Endometrial microvascular endothelial cells (primary cell): ENCODE results near the gene CFL1. TPM values are rescaled to one million over a fixed set of nuclear protein-coding genes. Genes with fewer than 3 reads are reported as not detected.

Source experiments
- in situ Hi-C: cut with HindIII; loops from 2 replicates; pipeline ENCODE4 v1.10.0; 2017; ENCODE audit warnings: low sequenced_read_pairs, low pct_unique_long_range_greater_than_20kb; ENCODE audit errors: inconsistent ontology term
- total RNA-seq: library from RNA; depleted of rRNA; stranded (reverse); fragments of >200 nt; gene quantifications from one replicate; pipeline ENCODE4 v1.2.3, GENCODE V29; 2015; ENCODE audit errors: inconsistent ontology term

CFL1 gene
- total RNA-seq, 1 donor from 2014 or later, result 2,359 TPM

DNA sequence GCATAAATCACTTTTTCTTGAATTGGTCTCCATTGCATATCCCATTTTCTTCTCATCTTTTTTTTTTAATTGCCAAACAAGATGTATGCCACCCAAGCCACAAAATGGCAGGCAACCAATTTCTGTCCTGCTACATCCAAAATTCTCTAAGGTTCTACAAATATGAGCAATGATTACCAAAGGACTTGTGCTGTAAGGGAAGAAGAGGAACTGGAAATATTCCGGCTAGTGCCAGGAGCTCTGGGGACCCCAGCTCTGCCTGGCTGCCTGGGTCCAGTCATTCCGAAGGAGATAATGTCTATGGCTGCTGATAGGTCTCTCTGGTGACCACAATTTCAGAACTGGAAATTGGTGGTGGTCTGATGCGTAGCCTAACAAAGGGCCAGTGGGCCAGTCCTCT, 41.3 kb downstream of the CFL1 start:
- in situ Hi-C loops, result no loop called here

DNA sequence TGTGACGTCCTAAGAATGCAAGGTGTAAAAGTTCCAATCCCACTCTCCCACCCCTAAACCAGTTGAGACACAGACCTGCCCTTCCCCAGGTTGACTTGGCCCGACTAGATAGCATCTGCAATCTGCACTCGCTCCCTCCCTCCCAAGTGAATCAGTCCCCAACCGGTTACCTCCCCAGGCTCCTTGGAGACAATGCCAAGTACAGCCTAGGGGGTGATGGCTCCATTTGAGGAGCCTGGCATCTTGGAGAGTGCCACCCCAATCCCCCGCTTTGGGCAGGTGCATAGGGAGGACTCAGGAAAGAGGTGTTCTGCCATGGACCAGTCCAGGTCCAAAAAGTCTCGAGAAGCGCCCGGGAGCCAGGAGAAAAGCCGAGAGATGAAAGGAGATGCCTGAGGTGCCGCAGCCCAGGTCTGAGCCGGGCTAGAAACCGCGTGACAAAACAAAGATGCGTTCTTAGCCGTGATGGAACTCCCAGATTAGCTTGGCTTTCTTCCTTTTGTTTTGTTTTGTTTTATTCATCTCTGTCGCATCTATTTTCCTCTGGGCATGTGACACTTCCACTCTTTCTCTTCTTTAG, 42.9 kb downstream of the CFL1 start:
- in situ Hi-C loops, result no loop called here

DNA sequence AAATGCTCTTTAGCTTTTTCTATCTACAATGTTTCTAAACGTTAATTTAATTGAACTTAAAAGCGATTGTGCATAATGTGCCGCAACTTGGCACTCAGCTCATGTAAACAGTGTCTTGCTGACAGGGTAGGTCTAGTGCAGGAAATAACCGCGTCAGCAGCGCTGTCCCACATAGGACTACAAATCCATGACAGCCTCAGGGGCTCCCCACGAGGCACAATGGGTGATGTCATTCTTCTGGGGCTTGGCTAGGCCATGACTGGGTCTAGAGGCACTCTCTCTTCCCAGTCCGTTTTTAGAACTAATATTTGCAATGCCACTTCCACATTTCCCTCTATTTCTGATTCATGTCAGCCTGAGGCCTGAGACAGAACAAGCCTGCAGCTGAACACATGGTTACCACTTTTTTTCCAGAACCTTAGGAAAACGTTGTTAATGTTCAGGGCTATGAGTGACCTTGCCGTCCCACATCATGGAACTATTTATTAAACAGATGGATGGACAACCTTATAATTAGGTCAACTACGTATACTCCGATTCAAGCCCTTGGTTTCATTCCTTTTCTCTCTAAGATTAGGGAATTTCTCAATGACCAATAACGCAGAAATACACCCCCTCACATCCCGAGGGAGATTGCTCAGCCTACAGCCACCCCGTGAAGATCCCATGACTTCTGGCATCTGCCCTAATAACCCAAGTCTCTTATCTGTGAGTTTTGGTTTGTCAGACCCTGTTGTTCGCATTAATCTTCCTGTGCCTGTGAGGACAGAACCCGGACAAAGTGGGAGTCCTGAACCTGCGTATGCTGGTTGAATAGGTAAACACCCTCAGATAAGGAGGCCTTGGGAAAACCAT, 43.6 kb downstream of the CFL1 start:
- in situ Hi-C loops, result no loop called here

DNA sequence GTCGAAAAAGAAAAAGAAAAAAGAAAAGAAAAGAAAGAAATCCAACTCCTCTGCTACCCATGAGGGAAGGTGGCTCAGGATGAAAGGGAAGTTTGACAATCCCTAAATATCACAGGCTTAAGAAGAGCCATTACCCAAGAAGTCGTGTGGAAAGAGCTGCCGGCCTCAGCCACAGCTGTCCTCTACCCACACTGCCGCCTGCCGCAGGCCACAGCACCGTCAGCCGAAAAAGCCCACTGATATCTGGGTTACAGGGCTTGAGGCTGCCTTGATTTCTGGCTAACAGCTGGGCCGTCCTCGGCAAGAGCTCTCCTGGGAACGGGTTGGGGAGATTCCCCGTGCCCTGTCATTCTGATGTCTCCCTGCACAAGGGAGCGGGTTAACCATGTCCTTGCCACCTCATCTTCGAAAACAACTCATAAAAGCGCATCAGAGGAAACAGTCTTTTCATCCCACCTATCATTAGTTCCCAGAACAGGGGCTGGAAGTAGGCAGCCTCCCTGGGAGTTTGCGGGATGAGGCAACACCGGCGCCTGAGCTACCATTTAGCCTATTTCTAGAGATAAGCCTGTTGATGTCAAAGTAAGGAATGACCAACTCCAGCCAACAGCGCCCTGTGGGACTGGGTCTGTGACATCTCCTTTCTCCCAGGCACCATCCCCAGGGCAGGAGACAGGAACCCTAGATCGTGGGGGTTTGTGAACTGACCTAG, 46.1 kb downstream of the CFL1 start:
- in situ Hi-C loops, result no loop called here

DNA sequence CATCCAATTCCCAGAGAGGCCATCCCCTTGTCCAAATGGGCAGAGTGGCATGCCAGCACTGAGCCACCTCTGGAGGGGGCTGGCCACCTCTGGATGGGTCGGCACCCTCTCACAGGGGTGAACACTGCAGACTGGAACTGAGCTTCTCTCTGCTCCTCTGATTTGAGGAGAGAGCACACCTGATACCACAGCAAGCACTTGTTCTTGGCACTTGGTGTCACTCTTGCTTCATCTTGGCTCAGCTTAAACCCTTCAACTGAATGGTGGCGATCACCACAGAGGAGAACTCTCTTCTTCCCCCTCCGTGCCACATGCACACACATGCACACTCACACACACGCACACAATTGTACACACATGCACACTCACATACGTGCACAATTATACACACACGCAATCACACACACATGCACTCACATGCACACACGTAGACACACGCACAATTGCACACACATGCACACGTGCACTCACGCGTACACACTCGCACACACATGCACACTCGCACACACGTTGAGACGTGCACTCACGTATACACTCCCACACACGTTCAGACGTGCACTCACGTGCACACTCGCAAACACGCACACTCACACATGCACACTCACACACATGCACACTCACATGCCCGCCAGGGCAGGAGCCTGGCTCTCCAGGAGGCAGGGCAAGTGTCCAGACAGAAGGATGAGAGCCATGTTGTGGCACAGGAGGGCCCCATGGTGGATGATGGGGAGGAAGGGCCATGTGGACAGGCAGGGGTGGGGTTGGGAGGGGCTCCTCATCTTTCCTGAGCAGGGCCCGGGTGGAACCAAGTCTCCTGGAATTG, 47.7 kb downstream of the CFL1 start:
- in situ Hi-C loops, result no loop called here

DNA sequence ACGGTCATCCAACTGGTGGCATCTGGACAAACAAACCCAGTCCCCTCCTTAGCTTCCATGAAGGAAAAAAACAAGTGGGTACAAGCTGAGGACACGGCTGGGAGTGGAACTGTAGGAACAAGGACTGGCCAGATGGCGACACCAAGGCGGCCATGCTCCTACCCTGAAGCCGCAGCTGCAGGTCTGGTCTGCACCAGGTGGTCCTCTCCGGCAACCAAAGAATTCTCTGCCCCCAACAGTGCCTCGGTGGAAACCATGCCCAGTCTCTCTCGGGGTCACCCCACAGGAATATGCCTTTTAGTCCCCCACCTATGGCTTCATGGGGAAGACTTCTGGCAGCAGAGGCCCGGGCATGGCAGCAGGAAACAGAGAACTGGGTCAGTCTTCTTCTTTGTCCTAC, 48.5 kb downstream of the CFL1 start:
- in situ Hi-C loops, result no loop called here

DNA sequence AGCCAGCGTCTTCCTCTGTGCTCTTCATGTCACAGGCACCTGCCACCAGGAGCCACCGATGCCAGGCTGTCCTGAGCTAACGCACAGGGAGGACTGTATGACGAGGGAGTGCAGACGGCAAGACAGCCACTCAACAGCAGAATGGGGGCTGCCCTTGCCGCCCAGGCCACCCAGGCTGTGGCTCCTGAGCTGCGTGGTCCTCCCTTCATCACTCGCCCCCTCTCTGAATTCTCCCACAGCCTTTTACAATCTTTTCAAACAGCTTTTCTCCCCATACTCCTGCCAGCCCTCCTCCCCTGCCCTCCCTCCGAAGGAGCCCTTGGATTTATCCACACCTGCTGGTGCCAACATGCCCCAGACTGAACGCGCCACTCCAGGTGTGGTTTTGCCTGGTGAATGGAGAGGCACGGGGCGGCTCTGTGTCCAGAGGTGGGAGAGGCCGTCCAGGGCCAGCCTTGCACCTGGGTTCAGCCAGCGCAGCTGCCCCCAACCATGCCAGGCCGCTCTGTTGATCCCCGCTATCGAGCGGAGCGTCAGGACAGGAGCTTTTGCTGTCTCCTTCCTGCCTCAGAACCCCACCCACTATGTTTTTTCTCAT, 49.1 kb downstream of the CFL1 start:
- in situ Hi-C loops, result no loop called here

DNA sequence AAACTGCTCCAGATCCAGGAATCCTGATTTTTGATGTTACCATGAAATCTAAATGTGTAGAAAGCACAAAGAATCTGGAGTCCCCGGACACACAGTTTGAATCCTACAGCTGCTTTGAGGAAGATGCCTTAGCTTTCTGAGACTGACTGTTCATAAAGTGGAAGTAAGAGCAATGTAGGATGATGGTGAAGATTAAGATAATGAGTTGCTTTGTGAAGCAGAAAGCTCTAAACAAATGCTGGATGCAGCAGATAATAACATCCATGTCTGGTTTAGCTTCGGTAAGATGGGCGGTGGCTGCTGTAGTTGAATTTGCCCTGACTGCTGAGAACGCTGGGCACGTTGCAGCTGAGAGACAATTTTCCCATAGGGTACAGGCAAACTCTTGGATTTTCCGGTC, 51.0 kb downstream of the CFL1 start:
- in situ Hi-C loops, result no loop called here

Other genes starting within 250 kb of the CFL1 start
- 101 TPM for gene MAP3K11, start 244.0 kb downstream of the CFL1 start, total RNA-seq
- gene PCNX3, start 242.4 kb downstream of the CFL1 start, total RNA-seq, result 44.9 TPM
- 53.4 TPM for gene SIPA1, start 220.1 kb downstream of the CFL1 start, total RNA-seq
- gene RELA, start 195.3 kb downstream of the CFL1 start, total RNA-seq, result 69.7 TPM
- gene KAT5, start 145.9 kb downstream of the CFL1 start, total RNA-seq, result 34.0 TPM
- 110 TPM for gene RNASEH2C, start 137.4 kb downstream of the CFL1 start, total RNA-seq
- 8.5 TPM for gene AP5B1, start 77.2 kb downstream of the CFL1 start, total RNA-seq
- not detected for gene OVOL1, start 71.1 kb downstream of the CFL1 start, total RNA-seq
- not detected for gene SNX32, start 24.2 kb downstream of the CFL1 start, total RNA-seq
- 50.1 TPM for gene MUS81, start 2.3 kb upstream of the CFL1 start, total RNA-seq
- 81.8 TPM for gene EFEMP2, start 14.6 kb upstream of the CFL1 start, total RNA-seq
- gene CTSW, start 21.7 kb upstream of the CFL1 start, total RNA-seq, result not detected
- gene FIBP, start 30.3 kb upstream of the CFL1 start, total RNA-seq, result 154 TPM
- 133 TPM for gene CCDC85B, start 32.5 kb upstream of the CFL1 start, total RNA-seq
- gene FOSL1, start 42.2 kb upstream of the CFL1 start, total RNA-seq, result 81.7 TPM
- 9.8 TPM for gene C11orf68, start 60.9 kb upstream of the CFL1 start, total RNA-seq
- gene DRAP1, start 61.2 kb upstream of the CFL1 start, total RNA-seq, result 151 TPM
- not detected for gene TSGA10IP, start 87.3 kb upstream of the CFL1 start, total RNA-seq
- gene SART1, start 103.6 kb upstream of the CFL1 start, total RNA-seq, result 34.7 TPM
- 36.8 TPM for gene EIF1AD, start 144.0 kb upstream of the CFL1 start, total RNA-seq
- 118 TPM for gene BANF1, start 144.3 kb upstream of the CFL1 start, total RNA-seq
- not detected for gene CST6, start 153.8 kb upstream of the CFL1 start, total RNA-seq
- gene CATSPER1, start 168.3 kb upstream of the CFL1 start, total RNA-seq, result under 0.01 TPM
- gene GAL3ST3, start 191.0 kb upstream of the CFL1 start, total RNA-seq, result not detected
- gene SF3B2, start 194.2 kb upstream of the CFL1 start, total RNA-seq, result 134 TPM
- 17.7 TPM for gene PACS1, start 212.1 kb upstream of the CFL1 start, total RNA-seq